Hepatocyte (in vitro differentiated cells): ENCODE measurements around the gene NEDD4L.

ENCODE experiments used
- EZH2 ChIP-seq: fragments of 200-600 bp; sonication (generic); IDR thresholded peaks from 2 replicates; pipeline ENCODE4 v1.6.1; 2016; ENCODE audit warnings: antibody characterized with exemption, mild to moderate bottlenecking, borderline replicate concordance
- EZH2phosphoT487 ChIP-seq: fragments of 200-600 bp; sonication (generic); IDR thresholded peaks from one replicate; pipeline ENCODE4 v1.6.1; 2018; ENCODE audit warnings: antibody characterized with exemption, mild to moderate bottlenecking, low read depth, moderate library complexity; ENCODE audit not compliant: unreplicated experiment, severe bottlenecking

DNA sequence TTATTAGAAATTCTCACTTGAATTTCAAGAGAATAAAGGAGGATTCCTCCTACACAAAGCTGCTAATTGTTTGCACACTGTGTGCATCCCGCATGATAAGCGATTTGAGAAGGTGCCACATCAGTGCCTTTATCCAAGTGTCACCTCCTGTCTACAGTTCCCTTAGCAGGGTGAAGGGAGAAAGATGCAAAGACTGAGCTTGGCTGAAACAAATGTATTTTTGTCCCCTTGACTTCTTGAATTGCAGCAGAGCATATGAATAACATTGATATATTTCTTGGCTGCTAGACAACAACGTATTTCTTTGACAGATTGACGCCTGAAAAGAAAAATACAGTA, 255.1 kb downstream of the NEDD4L start:
- TF ChIP-seq EZH2phosphoT487 (no peak), EZH2 (no peak)
